IMR-90 (cell line): ENCODE measurements around the gene HOXC13. TPM values are rescaled to one million over a fixed set of nuclear protein-coding genes. Genes with fewer than 3 reads are reported as not detected.

Experiments used
- ATAC-seq: fragments of 200-7000 bp; cut with Tn5 transposase; 2 replicates; pipeline ENCODE4 v1.9.1; 2020; ENCODE audit warnings: low read depth, mild to moderate bottlenecking, moderate library complexity
- BruUV-seq: library from RNA; stranded (reverse); fragments of 400-500 nt; replicated peaks from 2 replicates; lab custom pipeline; 2021; lab: Mats Ljungman, UMichigan
- CTCF ChIA-PET: fragments of 300-600 bp; formaldehyde crosslinking; extraction: SDS; loops from one replicate; lab custom pipeline; 2021; ENCODE audit warnings: antibody characterized with exemption; lab: Yijun Ruan, JAX
- POLR2A ChIA-PET: fragments of 300-600 bp; sonication (Branson Sonifier 250); formaldehyde crosslinking; loops from one replicate; lab custom pipeline; 2022; ENCODE audit warnings: antibody characterized with exemption; ENCODE audit not compliant: unreplicated experiment; lab: Charles Lee
- DNase-seq: peaks from one replicate; pipeline ENCODE4 v3.0.0; 2013
- H2AFZ ChIP-seq: replicated peaks from 2 replicates; pipeline ENCODE3; 2013; ENCODE audit warnings: low read length, mild to moderate bottlenecking; ENCODE audit not compliant: poor library complexity
- H2AK5ac ChIP-seq: 2 replicates; pipeline ENCODE4 v1.6.1; 2013; ENCODE audit warnings: low read depth, low read length, inconsistent platforms
- H2AK9ac ChIP-seq: replicated peaks from 2 replicates; pipeline ENCODE3; 2013; ENCODE audit warnings: mild to moderate bottlenecking, low read depth, low read length, moderate library complexity; ENCODE audit not compliant: poor library complexity
- H2BK120ac ChIP-seq: 2 replicates; pipeline ENCODE4 v1.6.1; 2013; ENCODE audit warnings: low read depth, low read length, inconsistent platforms
- H2BK15ac ChIP-seq: 3 replicates; pipeline ENCODE4 v1.6.1; 2013; ENCODE audit warnings: low read depth, low read length, inconsistent platforms
- H2BK20ac ChIP-seq: 2 replicates; pipeline ENCODE4 v1.6.1; 2013; ENCODE audit warnings: low read depth, mild to moderate bottlenecking, inconsistent platforms, low read length, moderate library complexity
- H2BK5ac ChIP-seq: 2 replicates; pipeline ENCODE4 v1.6.1; 2013; ENCODE audit warnings: mild to moderate bottlenecking, low read depth, low read length, inconsistent platforms; ENCODE audit not compliant: poor library complexity, severe bottlenecking
- H3K14ac ChIP-seq: replicated peaks from 2 replicates; pipeline ENCODE4 v1.6.1; 2013; ENCODE audit warnings: low read depth, low read length, inconsistent platforms
- H3K18ac ChIP-seq: 2 replicates; pipeline ENCODE4 v1.6.1; 2013; ENCODE audit warnings: low read depth, low read length, control low read depth
- H3K23ac ChIP-seq: 2 replicates; pipeline ENCODE4 v1.6.1; 2013; ENCODE audit warnings: low read depth, low read length, inconsistent platforms
- H3K27ac ChIP-seq: 2 replicates; pipeline ENCODE4 v1.5.1; 2013; ENCODE audit warnings: mild to moderate bottlenecking, control low read depth, low read length; ENCODE audit not compliant: insufficient read depth
- H3K27me3 ChIP-seq: 2 replicates; pipeline ENCODE4 v1.6.1; 2013; ENCODE audit warnings: low read length; ENCODE audit not compliant: control insufficient read depth, insufficient read depth
- H3K36me3 ChIP-seq: 2 replicates; pipeline ENCODE4 v1.6.1; 2013; ENCODE audit warnings: low read length, mixed read lengths; ENCODE audit not compliant: control insufficient read depth, insufficient read depth
- H3K4ac ChIP-seq: 2 replicates; pipeline ENCODE4 v1.6.1; 2013; ENCODE audit warnings: low read depth, low read length, inconsistent platforms
- H3K4me1 ChIP-seq: 2 replicates; pipeline ENCODE4 v1.6.1; 2013; ENCODE audit warnings: low read length, mixed read lengths; ENCODE audit not compliant: control insufficient read depth, insufficient read depth
- H3K4me2 ChIP-seq: 2 replicates; pipeline ENCODE4 v1.6.1; 2013; ENCODE audit warnings: low read depth, mild to moderate bottlenecking, control low read depth, low read length, moderate library complexity
- H3K4me3 ChIP-seq: 2 replicates; pipeline ENCODE4 v1.5.1; 2013; ENCODE audit warnings: low read depth, mild to moderate bottlenecking, control low read depth, low read length, moderate library complexity; ENCODE audit not compliant: insufficient read depth
- H3K56ac ChIP-seq: 2 replicates; pipeline ENCODE4 v1.6.1; 2013; ENCODE audit warnings: low read length, inconsistent platforms; ENCODE audit not compliant: insufficient read depth; ENCODE audit errors: extremely low read depth
- H3K79me1 ChIP-seq, 2 experiments: 2 replicates each; pipeline ENCODE4 v1.6.1; 2013; ENCODE audit warnings: low read length in 2 of 2, inconsistent platforms in 1 of 2, low read depth in 1 of 2
- H3K9ac ChIP-seq: 2 replicates; pipeline ENCODE4 v1.6.1; 2013; ENCODE audit warnings: low read depth, low read length, control low read depth
- H3K9me1 ChIP-seq: 2 replicates; pipeline ENCODE4 v1.6.1; 2013; ENCODE audit warnings: low read length, inconsistent platforms; ENCODE audit not compliant: insufficient read depth
- H3K9me3 ChIP-seq: 2 replicates; pipeline ENCODE4 v1.6.1; 2013; ENCODE audit warnings: low read length; ENCODE audit not compliant: control insufficient read depth, insufficient read depth
- H4K20me1 ChIP-seq: 2 replicates; pipeline ENCODE4 v1.6.1; 2013; ENCODE audit warnings: low read length, inconsistent platforms; ENCODE audit not compliant: insufficient read depth
- H4K5ac ChIP-seq: 2 replicates; pipeline ENCODE4 v1.6.1; 2013; ENCODE audit warnings: mild to moderate bottlenecking, low read depth, low read length, control low read depth
- H4K8ac ChIP-seq, 2 experiments: 2 replicates each; pipeline ENCODE4 v1.6.1; 2013; ENCODE audit warnings: low read depth in 2 of 2, low read length in 2 of 2, control low read depth in 1 of 2, inconsistent platforms in 1 of 2
- H4K91ac ChIP-seq: 2 replicates; pipeline ENCODE4 v1.6.1; 2013; ENCODE audit warnings: low read depth, low read length, inconsistent platforms; ENCODE audit not compliant: insufficient read depth
- BHLHE40 ChIP-seq: fragments of 150-350 bp; IDR thresholded peaks from 2 replicates; pipeline ENCODE4 v1.6.1; 2016; ENCODE audit warnings: mild to moderate bottlenecking, low read depth, low read length
- CEBPB ChIP-seq: IDR thresholded peaks from 2 replicates; pipeline ENCODE4 v1.6.1; 2012; ENCODE audit warnings: low read depth, low read length, improper control_type of control experiment
- CHD1 ChIP-seq: IDR thresholded peaks from 2 replicates; pipeline ENCODE4 v1.6.1; 2012; ENCODE audit warnings: low read depth, low read length, improper control_type of control experiment
- FOS ChIP-seq: fragments of 150-350 bp; IDR thresholded peaks from 2 replicates; pipeline ENCODE4 v1.6.1; 2016; ENCODE audit warnings: low read depth, low read length
- MAZ ChIP-seq: IDR thresholded peaks from 2 replicates; pipeline ENCODE4 v1.6.1; 2012; ENCODE audit warnings: low read depth, mild to moderate bottlenecking, low read length, improper control_type of control experiment, moderate library complexity, borderline replicate concordance
- NFE2L2 ChIP-seq: fragments of 150-350 bp; IDR thresholded peaks from 2 replicates; pipeline ENCODE4 v1.6.1; 2016; ENCODE audit warnings: low read depth, mild to moderate bottlenecking, low read length
- POLR2A ChIP-seq: IDR thresholded peaks from 2 replicates; pipeline ENCODE4 v1.6.1; 2012; ENCODE audit warnings: mild to moderate bottlenecking, low read depth, low read length
- RAD21 ChIP-seq: IDR thresholded peaks from 2 replicates; pipeline ENCODE4 v1.6.1; 2012; ENCODE audit warnings: low read length, improper control_type of control experiment
- RCOR1 ChIP-seq: IDR thresholded peaks from 2 replicates; pipeline ENCODE4 v1.6.1; 2012; ENCODE audit warnings: mild to moderate bottlenecking, low read length, improper control_type of control experiment; ENCODE audit not compliant: insufficient replicate concordance
- RFX5 ChIP-seq: IDR thresholded peaks from 2 replicates; pipeline ENCODE4 v1.8.0; 2012; ENCODE audit warnings: low read depth, mild to moderate bottlenecking, low read length, moderate library complexity
- SMC3 ChIP-seq: fragments of 150-350 bp; IDR thresholded peaks from 2 replicates; pipeline ENCODE4 v1.6.1; 2016; ENCODE audit warnings: low read depth, mild to moderate bottlenecking, antibody characterized with exemption, low read length, moderate library complexity
- USF2 ChIP-seq: fragments of 150-350 bp; IDR thresholded peaks from 2 replicates; pipeline ENCODE4 v1.6.1; 2017; ENCODE audit warnings: mild to moderate bottlenecking, antibody characterized with exemption, low read length, low read depth
- WGBS, 2 experiments: methylation state at CpG; one replicate each; pipeline versions ENCODE4 v1.1.5 to v1.1.7; 2013; ENCODE audit warnings: missing lambda C conversion rate in 2 of 2; ENCODE audit not compliant: insufficient read length in 1 of 2; ENCODE audit errors: extremely low coverage in 2 of 2; 5-methylcytosine and 5-hydroxymethylcytosine counted together
- dilution Hi-C: fragments of 300-500 bp; cut with HindIII; formaldehyde crosslinking; loops from one replicate; pipeline ENCODE4 v1.14.3; 2018; ENCODE audit warnings: low sequenced_read_pairs; ENCODE audit not compliant: unreplicated experiment
- in situ Hi-C: fragments of 300-500 bp; cut with MboI; formaldehyde crosslinking; loops from 3 replicates; pipeline ENCODE4 v1.14.3; 2019; ENCODE audit warnings: low sequenced_read_pairs, inconsistent platforms, mixed read lengths
- intact Hi-C: fragments of 100-400 bp; cut with micrococcal nuclease; formaldehyde crosslinking; loops from 2 replicates; pipeline ENCODE4 v1.10.0; 2022
- polyA plus RNA-seq, 3 experiments: library from polyadenylated mRNA; depleted of rRNA; stranded (reverse); fragments of >200 nt; gene quantifications; 2 replicates each; pipeline ENCODE4 v1.2.3, GENCODE V29; 2012; ENCODE audit warnings: low replicate concordance in 1 of 3
- total RNA-seq: library from RNA; depleted of rRNA; stranded (reverse); fragments of >200 nt; gene quantifications from 2 replicates; pipeline ENCODE4 v1.2.3, GENCODE V29; 2012
- TF ChIP-seq, protein P1 (sequence below): conservative IDR thresholded peaks from 2 replicates; pipeline ENCODE4 v1.5.1; 2012; ENCODE audit warnings: mild to moderate bottlenecking, low read depth, low read length, improper control_type of control experiment

HOXC13 gene
- total and polyA plus RNA-seq, 2 of the 4 experiments (the other 2 are of a cell fraction) = not detected

DNA sequence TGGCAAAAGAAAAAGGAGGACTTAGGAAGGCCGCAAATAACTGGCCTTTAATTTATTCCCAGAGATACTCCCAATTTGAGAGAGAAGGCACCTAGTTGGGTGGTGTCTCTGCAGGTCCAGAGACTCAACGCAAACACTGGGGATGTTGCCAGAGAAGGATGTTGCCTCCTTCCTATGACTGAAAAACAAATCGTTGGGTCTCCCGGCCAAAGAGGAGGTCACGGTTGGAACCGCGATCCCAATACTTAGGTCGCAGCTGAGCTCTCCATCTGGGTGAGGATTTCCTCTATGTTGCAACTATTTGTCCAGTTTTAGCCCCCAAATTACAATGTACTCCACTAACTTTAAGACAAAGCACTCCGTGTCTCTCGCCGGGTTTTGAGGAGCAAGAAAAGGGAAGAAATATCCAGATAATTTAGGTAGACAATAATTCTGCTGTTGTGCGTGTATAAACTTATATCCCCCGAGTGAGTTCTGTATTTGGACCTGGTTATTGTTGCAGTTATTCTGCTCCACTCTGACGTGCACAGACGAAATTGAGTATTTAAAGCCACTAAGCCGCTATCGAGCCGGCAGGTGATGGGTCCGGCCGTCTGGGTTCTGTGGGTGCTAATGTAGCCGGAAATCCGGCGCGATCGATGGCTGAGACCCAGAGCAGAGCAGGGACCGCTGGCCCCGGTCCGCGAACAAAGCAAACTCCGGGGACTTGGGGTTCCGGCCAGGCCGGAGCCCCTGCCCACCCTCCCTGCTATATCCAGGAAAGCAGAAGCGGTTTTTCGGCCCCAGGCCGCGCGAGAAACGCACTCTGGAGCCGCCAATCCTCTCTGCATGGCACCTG, 21.8 kb downstream of the HOXC13 start:
- no peak overlapping the region for H2BK120ac ChIP-seq
- no peak overlapping the region for H4K8ac ChIP-seq
- H3K18ac ChIP-seq = no peak overlapping the region
- POLR2A ChIA-PET = no interaction called here
- WGBS, 2 experiments = 0% methylated on average over 9 of the region's 39 CpGs; no CpG with 5 or more reads in 1 of the 2 experiments
- no peak overlapping the region for H3K14ac ChIP-seq
- no peak overlapping the region for H2BK5ac ChIP-seq
- H3K4me1 ChIP-seq = no peaks in the 10 kb centered on the region
- intact Hi-C loops = no loop called here
- CTCF ChIA-PET = no interaction called here
- no peaks in the 10 kb centered on the region for H3K79me1 ChIP-seq
- no peak overlapping the region for H3K4me3 ChIP-seq
- H2AK5ac ChIP-seq = no peak overlapping the region
- H3K4me2 ChIP-seq = no peak overlapping the region
- H3K9me1 ChIP-seq = no peaks in the 10 kb centered on the region
- no peak overlapping the region for H4K5ac ChIP-seq
- H3K56ac ChIP-seq = no peak overlapping the region
- H2BK15ac ChIP-seq = no peak overlapping the region
- H4K20me1 ChIP-seq = no peaks in the 10 kb centered on the region
- peaks cover 93% of the 10 kb centered on the region for H3K27me3 ChIP-seq
- H3K9ac ChIP-seq = no peak overlapping the region
- no peak overlapping the region for H4K91ac ChIP-seq
- H3K23ac ChIP-seq = no peak overlapping the region
- peaks cover 7% of the 10 kb centered on the region for H3K9me3 ChIP-seq
- no peak overlapping the region for H2AFZ ChIP-seq
- H3K4ac ChIP-seq = no peak overlapping the region
- H3K27ac ChIP-seq = no peak overlapping the region
- BruUV-seq = no TSS peak
- in situ Hi-C loops = no loop called here
- ATAC-seq = no peak
- H2BK20ac ChIP-seq = no peak overlapping the region
- H3K36me3 ChIP-seq = no peaks in the 10 kb centered on the region
- TF ChIP-seq BHLHE40 = no peak
- no peak for TF ChIP-seq SMC3
- TF ChIP-seq POLR2A = no peak
- TF ChIP-seq RCOR1 = no peak
- no peak for TF ChIP-seq NFE2L2
- TF ChIP-seq USF2 = no peak
- no peak for TF ChIP-seq MAZ
- TF ChIP-seq FOS = no peak
- no peak for TF ChIP-seq RFX5
- TF ChIP-seq CEBPB = no peak
- TF ChIP-seq RAD21 = no peak
- TF ChIP-seq, protein P1, sequence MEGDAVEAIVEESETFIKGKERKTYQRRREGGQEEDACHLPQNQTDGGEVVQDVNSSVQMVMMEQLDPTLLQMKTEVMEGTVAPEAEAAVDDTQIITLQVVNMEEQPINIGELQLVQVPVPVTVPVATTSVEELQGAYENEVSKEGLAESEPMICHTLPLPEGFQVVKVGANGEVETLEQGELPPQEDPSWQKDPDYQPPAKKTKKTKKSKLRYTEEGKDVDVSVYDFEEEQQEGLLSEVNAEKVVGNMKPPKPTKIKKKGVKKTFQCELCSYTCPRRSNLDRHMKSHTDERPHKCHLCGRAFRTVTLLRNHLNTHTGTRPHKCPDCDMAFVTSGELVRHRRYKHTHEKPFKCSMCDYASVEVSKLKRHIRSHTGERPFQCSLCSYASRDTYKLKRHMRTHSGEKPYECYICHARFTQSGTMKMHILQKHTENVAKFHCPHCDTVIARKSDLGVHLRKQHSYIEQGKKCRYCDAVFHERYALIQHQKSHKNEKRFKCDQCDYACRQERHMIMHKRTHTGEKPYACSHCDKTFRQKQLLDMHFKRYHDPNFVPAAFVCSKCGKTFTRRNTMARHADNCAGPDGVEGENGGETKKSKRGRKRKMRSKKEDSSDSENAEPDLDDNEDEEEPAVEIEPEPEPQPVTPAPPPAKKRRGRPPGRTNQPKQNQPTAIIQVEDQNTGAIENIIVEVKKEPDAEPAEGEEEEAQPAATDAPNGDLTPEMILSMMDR = no peak
- TF ChIP-seq CHD1 = no peak
- dilution Hi-C loops = no loop called here
- H2AK9ac ChIP-seq = no peak overlapping the region
- DNase-seq = no peak
